ENCODE results near the gene KAT6B.

The KAT6B gene

DNA sequence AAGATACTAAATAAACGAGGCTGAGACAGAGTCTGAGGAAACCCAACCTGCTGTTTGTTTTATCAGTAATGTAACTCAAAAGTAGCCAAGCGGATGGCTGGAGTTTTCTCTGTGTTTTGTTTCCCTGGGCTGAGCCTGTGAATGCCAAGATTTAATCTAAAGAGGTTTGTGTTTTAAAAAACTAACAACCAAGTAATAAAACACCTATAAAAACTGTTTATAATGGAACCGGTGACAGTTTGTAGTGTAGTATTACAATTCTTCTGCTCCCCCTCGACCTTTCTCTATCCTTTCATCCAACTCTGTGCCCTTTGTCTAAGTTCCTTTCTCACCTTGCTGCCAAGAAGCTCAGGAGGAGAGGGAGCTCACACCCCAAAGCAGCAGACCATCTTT lies 2.6 kb upstream of the KAT6B start:
- DNase-seq (ENCODE audit: low read depth in 3 of 3) = no peak

DNA sequence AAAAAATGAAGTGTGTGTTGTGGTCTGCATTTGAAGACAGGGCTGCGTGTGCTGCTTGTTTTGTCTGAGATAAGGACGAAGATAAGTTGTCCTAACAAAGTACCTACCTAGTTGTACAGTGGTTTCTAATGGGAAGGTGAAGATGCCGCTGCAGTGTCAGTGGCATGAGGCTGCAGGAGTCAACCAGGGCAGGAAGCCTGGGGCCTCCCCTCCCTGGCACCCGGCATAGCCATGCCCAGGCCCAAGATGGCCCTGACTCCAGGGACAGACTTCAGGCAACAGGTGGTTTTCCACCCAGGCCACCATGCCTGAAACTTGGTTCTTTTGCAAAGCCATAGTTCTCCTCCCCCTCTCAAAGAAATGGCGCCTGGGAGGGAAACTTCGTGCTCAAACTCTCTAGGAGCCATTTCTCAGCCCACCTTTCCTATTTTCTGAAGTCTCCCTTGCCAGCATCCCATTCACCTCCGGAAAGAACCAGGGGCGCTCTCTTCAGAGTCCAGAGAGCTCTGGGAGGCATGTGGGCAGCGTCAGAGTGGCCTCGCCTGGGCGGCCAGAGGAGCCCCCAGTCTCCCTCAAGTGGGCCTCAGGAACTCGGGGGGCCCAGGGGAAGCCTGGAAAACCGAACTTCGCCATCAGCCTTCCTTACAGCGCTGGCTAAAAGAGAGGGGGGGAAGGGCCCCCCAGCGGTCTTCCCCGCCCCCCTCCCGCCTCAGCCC lies 2.1 kb upstream of the KAT6B start:
- DNase-seq (ENCODE audit: low read depth in 3 of 3) = peak in 1 of 3 experiments; percentile 3

DNA sequence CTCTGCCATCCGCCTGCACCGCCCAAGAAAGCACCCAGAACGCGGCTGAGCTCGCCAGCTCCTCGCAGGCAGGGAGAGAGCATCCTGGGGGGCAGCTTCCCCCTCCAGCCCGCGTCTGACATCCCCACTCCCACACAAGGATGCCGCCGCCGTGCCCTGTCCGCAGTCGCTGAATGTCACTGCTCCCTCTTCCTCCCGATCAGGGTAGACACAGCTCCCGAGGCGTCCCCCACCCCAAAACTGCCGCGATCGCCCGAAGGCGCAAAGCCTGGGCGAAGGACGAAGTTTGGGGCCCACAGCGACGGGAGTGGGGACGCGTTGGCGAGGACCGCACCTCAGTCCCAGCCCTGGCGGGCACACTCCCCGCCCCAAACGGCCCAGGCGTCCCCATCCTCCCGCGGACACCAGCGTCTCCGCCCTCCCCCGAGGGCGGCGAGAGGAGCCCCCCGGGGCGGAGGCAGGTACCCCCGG lies 1.5 kb upstream of the KAT6B start:
- peak in 2 of 3 experiments; percentile 17 to 47 for DNase-seq (ENCODE audit: low read depth in 3 of 3)

DNA sequence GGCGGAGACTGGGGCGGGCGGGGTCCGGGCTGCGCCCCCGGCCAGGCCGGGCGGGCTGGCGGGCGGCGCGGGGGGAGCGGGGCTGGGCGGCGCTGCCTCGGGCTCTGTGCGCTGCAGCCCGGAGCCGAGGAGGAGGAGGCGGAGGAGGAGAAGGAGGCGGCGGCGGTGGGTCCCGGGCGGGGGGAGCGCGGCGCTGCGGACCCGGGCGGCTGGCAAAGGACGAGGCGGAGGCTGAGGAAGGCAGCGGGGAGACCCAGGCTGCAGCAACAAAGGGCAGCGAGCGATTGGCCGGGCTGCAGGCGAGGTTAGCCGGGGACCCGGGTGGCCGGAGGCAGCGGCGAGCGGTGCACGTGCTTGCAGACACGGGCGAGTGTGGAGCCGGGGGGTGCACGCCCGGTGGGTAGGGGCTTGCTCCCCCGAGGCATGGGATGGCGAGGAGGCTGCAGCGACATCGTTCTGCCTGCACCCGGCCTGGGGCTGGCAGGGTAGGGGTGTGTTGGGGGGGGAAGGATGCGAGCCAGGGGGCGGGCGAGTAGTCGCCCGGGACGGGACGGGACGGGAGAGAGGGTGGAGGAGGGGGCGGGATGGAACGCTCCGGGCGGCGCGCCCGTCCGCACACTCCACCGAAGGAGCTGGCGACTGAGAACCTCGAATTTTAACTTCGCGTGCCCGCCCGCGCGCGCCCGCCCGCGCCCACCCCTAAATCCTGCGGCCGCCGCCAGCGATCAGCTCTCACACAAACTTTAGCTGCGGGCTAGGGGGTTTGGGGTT lies 844 bp upstream of the KAT6B start:
- peak in 1 of 3 experiments; percentile 40 for DNase-seq (ENCODE audit: low read depth in 3 of 3)

DNA sequence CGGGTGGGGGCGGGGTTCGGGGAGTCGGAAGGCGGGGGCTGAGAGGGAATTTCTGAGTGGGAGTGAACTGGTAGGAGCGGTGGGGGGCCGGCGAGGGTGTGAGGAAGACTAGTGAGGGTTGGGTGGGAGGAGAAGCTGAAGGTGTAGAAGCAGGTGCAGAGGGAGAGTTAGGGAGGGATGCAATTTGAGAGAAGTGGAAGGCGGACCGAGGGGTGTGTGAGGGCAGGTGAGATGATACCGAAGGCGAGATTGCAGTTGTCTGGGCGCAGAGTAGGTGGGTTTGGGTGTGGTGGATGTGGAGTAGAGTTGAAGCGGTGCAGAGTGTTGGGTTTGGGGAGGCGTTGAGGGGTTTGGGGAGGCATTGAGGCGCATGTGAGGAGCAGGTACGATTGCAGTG lies 643 bp downstream of the KAT6B start:
- DNase-seq (ENCODE audit: low read depth in 3 of 3) = no peak

DNA sequence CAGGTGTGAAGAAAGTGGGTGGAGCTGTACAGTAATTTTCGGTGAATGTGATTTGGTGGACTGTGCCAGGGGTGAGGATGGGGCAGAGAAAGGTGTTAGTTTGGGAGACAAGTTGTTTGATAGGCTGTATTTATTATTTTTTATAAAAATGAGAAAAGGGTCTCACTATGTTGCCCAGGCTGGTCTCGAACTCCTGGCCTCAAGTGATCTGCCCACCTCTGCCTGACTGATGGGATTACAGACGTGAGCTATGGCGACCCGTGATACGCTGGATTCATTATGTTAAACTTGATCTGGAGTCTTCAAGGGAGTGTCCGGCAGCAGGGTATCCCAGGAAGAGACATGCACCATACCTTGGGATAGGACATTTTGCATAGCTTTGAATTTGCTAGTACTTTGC lies 1.3 kb downstream of the KAT6B start:
- no peak for DNase-seq (ENCODE audit: low read depth in 3 of 3)

DNA sequence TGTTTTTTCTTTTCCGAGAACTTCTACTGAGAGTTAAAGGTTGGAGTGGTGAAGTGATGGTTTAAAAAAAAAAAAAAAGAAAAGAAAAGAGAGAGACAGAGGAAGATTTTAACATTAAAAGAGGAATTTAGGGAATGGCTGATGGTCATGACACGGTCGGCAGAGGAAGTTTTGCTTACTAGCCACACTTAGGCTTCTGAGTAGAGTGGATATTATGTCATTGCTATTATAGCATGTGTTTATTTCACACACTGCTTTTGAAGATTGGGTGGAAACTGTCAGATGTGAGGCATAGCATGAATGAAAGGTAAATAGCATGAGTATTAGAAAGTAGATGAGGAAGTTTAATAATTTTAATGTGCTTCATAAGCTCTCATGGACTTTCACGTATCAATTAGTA lies 2.5 kb downstream of the KAT6B start:
- DNase-seq (ENCODE audit: low read depth in 3 of 3) = no peak

DNA sequence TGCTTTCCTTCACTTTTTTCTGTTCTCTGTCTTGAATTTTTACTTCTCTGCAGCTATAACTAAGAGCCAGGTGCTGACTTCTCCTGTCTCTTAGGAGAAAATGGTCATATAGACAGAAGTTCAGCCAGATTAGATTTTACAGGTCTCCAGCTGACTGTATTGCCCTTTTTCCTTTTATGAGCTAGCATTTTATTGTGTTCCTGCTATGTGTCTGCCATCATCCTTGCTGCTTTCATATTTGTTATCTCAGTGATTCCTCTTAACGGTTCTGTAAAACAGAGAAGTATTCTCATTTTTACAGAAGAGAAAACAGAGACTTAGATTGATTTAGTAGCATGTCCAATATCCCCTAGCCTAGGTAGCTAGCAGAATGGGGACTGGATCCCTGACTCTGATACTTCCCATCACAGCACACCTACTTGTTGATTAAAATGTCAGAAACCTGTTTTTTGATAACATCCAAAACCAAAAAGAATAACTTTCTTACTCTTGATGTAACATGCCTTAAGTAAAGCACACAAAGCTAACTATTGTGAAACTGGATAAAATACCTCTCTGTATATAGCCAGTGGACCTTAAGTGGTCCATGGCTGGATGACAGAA lies 5.2 kb downstream of the KAT6B start:
- no peak for DNase-seq (ENCODE audit: low read depth in 3 of 3)

DNA sequence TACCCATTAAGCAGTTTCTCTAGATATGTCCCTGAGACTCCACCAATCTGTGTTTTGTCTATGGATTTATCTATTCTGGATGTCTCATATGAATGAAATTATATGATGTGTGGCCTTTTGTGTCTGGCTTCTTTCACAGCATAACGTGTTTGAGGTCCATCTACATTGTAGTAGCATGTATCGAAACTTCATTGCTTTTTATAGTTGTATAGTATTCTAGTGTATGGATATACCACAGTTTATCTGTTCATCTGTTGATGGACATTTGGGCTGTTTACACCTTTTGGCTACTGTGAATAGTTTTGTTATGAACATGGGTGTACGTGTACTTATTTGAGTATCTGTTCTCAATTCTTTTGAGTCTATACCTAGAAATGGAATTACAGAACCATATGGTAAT lies 9.6 kb downstream of the KAT6B start:
- no peak for DNase-seq (ENCODE audit: low read depth in 3 of 3)

DNA sequence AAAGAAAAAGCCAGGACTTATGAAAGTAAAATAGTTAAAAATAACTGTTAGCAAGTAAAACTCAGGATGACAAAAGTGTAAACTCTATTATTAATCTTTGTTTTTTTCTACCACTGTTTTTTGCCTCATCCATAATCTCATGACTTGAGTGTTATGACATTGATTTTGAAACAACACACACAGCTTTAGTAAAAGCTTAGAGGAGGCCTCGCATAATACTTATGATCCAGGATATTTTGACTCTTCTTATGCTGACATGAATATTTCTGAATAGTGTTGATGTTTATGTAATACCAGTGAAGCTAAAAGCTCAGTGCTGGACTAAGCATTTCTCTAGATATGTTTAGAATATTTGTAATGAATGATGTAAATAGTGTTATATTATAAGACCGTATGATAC lies 10.5 kb downstream of the KAT6B start:
- DNase-seq (ENCODE audit: low read depth in 3 of 3) = no peak

DNA sequence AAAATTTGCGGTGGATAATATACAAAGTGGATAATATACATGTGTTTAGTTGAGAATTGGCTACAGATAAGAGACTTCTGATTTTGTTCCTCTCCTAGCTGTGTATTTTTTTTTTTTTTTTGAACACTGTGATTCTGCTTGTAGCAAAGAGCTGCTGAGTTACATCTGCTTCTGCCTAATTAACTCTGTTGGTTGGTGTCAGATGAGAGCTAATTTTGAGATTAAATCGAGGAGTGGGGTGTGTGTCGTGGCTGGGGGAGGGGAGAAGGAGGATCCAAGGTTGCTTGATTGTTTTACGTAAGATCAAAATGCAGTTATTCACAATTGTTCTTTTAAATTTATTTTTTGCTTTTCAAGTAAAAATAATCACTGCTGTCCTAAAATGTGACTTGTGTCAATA lies 11.3 kb downstream of the KAT6B start:
- no peak for DNase-seq (ENCODE audit: low read depth in 3 of 3)

DNA sequence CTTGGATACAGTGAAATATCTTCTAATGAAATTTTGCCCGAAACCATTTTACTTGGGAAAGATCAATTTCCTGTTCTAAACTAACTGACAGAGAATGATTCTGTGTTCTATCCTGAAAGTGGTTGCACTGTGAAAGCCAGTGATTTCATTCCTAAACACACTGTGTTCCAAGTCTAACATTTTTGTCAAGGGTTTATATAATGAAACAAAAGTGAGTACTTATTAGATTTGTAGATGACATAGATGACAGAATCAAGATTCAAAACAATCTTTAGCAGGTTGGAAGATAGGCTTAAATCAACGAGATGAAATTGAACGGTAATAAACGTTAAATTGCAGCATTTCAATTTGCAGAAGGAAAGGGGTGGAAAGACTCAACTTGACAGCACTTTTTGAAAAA lies 13.3 kb downstream of the KAT6B start:
- no peak for DNase-seq (ENCODE audit: low read depth in 3 of 3)

DNA sequence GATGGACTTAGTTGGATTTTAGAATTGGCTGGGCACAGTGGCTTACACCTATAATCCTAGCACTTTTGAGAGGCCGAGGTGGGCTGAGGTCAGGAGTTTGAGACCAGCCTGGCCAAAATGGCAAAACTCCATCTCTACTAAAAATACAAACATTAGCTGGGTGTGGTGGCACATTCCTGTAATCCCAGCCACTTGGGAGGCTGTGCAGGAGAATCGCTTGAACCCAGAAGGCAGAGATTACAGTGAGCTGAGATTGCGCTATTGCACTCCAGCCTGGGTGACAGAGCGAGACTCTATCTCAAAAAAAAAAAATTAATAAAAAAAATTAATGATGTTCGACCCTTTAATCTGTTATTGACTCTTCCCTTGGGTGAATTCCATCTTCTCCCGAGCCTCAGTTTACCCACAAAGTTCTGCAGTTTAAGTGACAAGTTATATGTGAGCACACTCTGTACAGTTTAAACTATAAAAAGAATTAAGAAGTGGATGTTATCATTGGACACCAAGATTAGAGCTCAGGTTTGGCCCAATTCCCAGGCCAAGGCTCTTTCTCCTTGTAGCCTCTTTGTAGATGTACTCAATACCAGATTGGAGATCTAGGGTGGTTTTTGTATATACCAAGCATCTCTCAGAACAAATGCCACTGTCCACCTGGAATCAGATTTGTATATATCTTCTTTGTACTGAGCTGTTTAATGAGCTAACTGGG lies 15.0 kb downstream of the KAT6B start:
- DNase-seq (ENCODE audit: low read depth in 3 of 3) = no peak

DNA sequence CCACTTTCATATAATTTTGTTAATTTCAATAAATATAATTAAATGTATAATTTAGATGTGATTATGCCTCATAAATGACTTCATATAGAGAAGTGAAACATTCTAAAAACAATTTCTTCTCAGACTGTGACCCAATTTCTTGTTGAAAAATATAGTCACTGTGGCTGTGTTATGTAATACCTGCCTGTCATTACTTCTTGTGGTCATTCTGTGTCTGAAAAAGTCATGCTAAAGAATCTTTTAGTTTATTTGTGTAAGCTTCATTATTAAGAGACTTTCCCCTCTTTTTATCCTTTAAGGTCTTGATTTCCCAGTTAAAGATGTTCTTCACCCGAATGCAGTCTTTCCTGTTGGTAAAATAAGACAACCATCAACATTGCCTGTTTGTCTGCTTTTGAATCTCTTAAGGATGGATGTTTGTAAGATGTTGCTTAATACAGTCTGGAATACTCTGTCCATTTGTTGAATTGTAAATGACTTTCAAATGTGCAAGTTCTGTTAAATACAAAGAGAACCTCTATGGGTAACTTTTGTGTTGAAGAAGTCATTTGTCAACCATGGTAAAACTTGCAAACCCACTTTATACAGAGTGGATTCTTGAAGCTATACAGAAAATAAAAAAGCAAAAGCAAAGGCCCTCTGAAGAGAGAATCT lies 16.0 kb downstream of the KAT6B start:
- no peak for DNase-seq (ENCODE audit: low read depth in 3 of 3)

DNA sequence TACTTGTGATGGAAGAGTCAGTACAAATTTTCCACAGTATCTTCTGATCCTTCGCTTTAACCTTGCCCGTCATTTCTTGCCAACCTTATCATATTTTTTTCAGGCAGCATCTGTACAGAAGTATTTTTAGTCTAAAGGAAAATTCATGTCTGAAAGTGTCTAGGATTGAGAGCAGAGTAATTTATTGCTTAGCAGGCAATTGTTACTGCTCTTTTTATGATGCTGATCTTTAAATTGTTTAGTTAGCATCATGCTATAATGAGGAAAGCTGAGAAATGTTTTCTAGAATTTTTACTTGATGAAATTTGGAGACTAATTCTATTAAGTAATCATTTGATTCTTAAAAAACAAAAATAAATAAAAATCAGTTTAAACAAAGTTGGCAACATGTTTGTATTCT lies 20.6 kb downstream of the KAT6B start:
- no peak for DNase-seq (ENCODE audit: low read depth in 3 of 3)

DNA sequence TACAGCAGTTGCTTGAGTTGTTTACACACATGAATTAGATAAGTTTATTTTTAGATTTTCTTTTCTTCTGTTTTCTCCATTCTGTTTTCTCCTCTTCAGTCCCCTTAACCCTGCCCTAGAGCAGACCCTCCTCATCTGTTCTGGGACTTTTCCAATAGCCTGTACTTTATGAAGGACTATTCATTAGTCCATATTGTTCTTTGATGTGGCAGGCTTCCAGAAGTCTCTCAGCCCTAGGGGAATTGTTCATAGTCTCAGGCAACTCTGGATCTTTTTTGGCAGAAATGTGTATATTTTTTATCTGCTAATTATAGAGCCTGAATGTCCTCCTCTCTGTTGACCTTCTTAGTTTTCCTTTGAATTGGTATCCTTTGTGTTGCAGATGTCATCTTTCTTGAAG lies 25.4 kb downstream of the KAT6B start:
- no peak for DNase-seq (ENCODE audit: low read depth in 3 of 3)

DNA sequence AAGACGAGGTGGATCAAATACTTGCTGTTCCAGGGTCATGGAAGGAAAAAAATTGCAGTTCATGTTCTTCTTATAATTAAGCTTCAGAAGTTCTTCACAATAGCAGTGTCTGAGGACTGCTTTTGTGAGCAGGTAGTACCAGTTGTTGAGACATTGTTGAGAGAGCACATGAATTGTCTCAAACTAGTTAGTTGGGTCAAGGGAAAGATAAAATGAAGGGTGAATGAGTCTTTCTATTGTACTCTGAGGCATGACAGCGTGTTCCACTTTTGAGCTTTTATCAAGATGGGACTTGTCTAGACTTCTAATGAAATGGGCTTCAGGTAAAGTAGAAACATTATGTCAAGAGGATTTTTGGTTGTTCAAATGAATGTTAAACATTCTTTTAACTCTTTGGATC lies 26.0 kb downstream of the KAT6B start:
- DNase-seq (ENCODE audit: low read depth in 3 of 3) = no peak

DNA sequence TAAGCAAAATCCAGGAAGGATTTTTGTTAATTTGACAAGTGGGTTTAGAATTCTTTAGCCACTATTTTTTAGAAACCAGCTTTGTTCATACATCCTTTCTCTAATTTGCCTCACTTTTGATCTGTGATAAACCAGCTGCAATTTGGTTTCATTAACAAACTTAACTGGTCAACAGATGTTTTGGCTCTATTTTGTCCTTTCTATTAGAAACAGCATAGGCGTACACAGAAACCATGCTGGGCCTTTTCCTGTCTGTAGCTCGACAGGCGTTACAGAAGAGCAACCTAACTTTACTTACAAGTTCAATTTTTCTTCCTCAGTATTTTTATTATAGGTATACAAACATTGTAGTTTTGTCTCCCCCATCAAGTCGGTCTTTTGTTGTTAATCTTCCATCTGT lies 28.2 kb downstream of the KAT6B start:
- DNase-seq (ENCODE audit: low read depth in 3 of 3) = no peak

DNA sequence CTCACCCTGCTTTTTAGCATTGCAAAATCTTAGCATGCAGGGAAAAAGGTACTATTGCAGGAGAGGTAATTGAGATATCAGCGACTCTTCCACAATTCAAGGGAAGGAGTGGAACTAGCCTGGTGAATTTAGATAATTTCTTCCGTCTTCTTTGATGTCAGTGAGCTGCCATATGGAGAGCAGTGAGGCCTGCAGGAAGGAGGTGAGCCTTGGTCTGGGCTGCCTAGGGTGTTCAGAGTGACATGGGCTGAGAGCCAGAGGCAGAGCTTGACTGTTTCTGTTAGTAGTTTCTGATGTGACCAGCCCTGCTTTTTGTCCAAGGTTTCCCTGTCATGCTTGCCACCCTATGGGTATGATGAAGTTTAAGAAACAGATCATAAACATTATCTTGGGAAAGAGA lies 28.6 kb downstream of the KAT6B start:
- no peak for DNase-seq (ENCODE audit: low read depth in 3 of 3)

DNA sequence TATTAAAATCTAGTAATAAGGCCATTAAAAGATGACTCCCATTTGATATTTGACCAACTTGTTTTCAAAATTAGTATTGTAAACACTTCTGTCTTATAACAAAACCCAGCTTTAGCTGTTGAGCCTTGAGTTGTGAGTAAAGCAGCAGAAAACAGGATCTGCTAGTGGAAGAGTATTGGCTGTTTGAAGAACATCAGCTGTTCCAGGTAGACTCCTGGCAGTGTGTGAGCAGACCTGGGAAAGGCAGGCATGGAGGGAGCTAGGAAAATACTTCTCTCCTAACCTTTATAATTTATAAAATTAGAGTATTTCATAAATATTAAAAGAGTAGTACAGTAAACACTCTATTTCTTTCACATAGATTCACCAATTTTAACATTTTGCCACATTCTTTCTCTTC lies 29.0 kb downstream of the KAT6B start:
- no peak for DNase-seq (ENCODE audit: low read depth in 3 of 3)

DNA sequence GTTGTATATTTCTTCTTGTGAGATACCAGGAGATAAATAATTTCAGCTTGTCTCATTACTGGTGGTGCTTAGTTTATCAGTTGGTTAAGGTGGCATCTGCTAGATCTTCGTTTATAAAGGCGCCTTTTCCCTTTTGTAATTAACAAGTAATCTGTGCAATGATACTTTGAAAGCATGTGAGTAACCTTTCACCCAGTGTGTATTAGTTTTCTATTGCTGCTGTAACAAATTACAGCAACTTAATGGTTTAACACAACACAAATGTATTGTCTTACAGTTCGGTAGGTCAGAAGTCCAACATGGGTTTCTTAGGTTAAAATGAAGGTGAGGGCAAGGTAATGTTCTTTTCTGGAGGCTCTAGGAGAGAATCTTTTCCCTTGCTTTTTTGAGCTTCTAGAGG lies 30.5 kb downstream of the KAT6B start:
- no peak for DNase-seq (ENCODE audit: low read depth in 3 of 3)

DNA sequence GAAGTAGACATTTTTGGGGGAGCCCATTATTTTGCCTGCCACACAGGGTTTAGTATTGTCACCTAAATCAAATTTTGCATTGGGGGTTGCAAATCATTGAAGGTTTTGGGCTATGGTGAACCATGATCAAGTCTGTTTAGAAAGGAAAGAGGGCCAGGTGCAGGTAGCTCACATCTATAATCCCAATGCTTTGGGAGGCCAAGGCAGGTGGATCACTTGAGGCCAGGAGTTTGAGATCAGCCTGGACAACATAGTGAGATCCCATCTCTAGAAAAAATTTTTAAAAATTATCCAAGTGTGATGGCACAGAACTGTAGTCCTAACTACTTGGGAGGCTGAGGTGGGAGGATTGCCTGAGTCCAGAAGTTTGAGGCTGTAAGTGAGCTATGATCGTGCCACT lies 31.2 kb downstream of the KAT6B start:
- DNase-seq (ENCODE audit: low read depth in 3 of 3) = no peak

Measured in stimulated activated CD4-positive, alpha-beta T cell treated with anti-CD3 and anti-CD28 coated beads, TNF-alpha, amount 100 ng/mL, for 4 hours (primary cell).